ENCODE data around the gene SMAD3. TPM values are rescaled to one million over a fixed set of nuclear protein-coding genes. Genes with fewer than 3 reads are reported as not detected.

The SMAD3 gene
- total RNA-seq, 1 donor from 2014 or later = 89.3 TPM

GRCh38 chr15:67118808-67119207 is 53.4 kb downstream of the SMAD3 start:
- H3K4me3 ChIP-seq = no peak overlapping the region
- no peaks in the 10 kb centered on the region for H3K36me3 ChIP-seq
- H3K9me3 ChIP-seq = no peaks in the 10 kb centered on the region
- H3K27ac ChIP-seq = no peak overlapping the region
- TF ChIP-seq CTCF (IDR thresholded peaks at IDR 0.05) = no peak
- intact Hi-C loops (cut with DNase I) = no loop called here
- H3K27me3 ChIP-seq = no peaks in the 10 kb centered on the region
- no peak for DNase-seq (ENCODE audit: low spot score in 2 of 2)
- peaks cover 20 to 78% of the 10 kb centered on the region in 2 donors for H3K4me1 ChIP-seq

GRCh38 chr15:67119238-67119846 is 53.9 kb downstream of the SMAD3 start:
- no peak for DNase-seq (ENCODE audit: low spot score in 2 of 2)

GRCh38 chr15:67120009-67120838 is 54.8 kb downstream of the SMAD3 start:
- DNase-seq (ENCODE audit: low spot score in 2 of 2) = no peak
- Histone ChIP-seq H3K4me3 (peak overlapping the region in 1 of 2 donors; percentile 41), H3K4me1 (peaks cover 18 to 74% of the 10 kb centered on the region in 2 donors)

More at GRCh38 chr15:67119238-67119846, 53.9 kb downstream of the SMAD3 start:
- intact Hi-C loops (cut with DNase I) = no loop called here
- H3K9me3 ChIP-seq = no peaks in the 10 kb centered on the region
- peaks cover 20 to 73% of the 10 kb centered on the region in 2 donors for H3K4me1 ChIP-seq
- no peaks in the 10 kb centered on the region for H3K36me3 ChIP-seq
- no peak overlapping the region for H3K4me3 ChIP-seq
- TF ChIP-seq CTCF (IDR thresholded peaks at IDR 0.05) = no peak
- H3K27ac ChIP-seq = peak overlapping the region; percentile 81 to 92
- no peaks in the 10 kb centered on the region for H3K27me3 ChIP-seq

GRCh38 chr15:67120839-67121643 is 55.6 kb downstream of the SMAD3 start:
- intact Hi-C loops (cut with DNase I) = loop anchor here (1.0 to 2.0 kb wide), 2 partner anchors 14 to 68 kb away; no protein-coding TSS in a partner anchor
- Histone ChIP-seq H3K36me3 (no peaks in the 10 kb centered on the region), H3K4me1 (peaks cover 22 to 73% of the 10 kb centered on the region in 2 donors), H3K27me3 (no peaks in the 10 kb centered on the region), H3K9me3 (no peaks in the 10 kb centered on the region), H3K4me3 (peak overlapping the region; percentile 29 to 41), H3K27ac (peak overlapping the region; percentile 81 to 92)
- TF ChIP-seq CTCF (IDR thresholded peaks at IDR 0.05) = no peak
- DNase-seq (ENCODE audit: low spot score in 2 of 2) = peak; percentile 93 to 96

More at GRCh38 chr15:67120009-67120838, 54.8 kb downstream of the SMAD3 start:
- H3K27ac ChIP-seq = peak overlapping the region; percentile 81 to 92
- intact Hi-C loops (cut with DNase I) = loop anchor here (2.0 kb wide), 1 partner anchor 13 kb away; no protein-coding TSS in a partner anchor
- H3K9me3 ChIP-seq = no peaks in the 10 kb centered on the region
- H3K27me3 ChIP-seq = no peaks in the 10 kb centered on the region
- H3K36me3 ChIP-seq = no peaks in the 10 kb centered on the region
- no peak for TF ChIP-seq CTCF (IDR thresholded peaks at IDR 0.05)
